ENCODE data around the gene APOBEC4.

Gene APOBEC4

DNA sequence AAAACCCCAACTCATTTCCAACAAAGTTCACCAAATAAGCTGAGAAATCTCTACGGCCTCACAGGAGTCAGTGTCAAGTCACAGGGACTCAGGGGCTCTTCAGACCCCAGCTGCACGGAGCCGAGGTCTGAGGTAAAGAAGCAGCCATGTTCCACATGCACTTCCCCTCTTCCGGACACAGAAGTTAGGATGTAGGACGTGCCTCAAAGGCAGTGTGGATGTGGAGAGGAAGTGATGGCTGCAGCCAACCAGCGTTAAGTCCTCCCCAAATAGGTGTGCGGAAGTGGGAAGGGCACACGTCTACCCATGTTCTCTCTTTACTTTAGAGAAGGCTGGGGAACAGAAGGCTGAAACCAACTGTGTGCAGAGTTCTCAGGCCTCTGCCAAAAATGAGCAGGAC is 48.3 kb downstream of the APOBEC4 start:
- no peak for DNase-seq (ENCODE audit: extremely low read depth in 1 of 2, low read depth in 1 of 2)

DNA sequence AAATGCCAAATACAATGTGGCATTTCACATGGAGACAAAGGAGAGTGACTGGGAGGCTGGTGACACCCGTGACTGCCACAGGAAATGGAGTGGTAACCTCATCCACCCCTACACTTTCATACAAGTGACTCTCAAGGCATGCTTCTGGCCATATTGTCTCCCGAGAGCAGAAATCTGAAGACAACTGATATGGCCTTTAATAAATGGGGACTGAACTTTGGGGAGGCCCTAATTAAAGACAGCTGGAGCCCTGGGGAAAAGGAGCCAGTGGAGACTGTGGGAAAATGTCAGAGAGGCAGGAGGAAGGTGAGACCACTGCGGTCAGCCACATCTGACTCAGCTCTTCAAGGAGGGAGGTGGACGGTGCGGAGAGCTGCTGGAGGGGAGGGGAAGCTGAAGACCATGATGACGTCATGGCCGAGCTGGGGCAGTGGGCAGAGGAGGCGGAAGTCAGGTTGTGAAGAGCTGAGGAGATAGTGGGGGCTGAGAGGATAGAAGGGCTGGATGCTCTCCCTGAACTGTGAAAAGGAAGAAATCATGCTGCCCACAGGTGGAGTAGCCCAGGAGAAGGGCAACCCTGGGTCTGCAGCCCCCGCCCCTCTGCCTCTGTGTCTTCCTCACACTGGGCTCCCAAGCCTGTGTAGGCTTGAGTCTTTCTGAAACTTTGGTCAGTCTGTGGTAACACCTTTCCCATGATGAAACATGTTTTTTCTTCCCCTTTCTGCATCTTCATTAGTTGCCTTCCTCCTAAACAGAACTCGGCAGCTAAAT is 48.9 kb downstream of the APOBEC4 start:
- DNase-seq (ENCODE audit: extremely low read depth in 1 of 2, low read depth in 1 of 2), result no peak

- no peak for DNase-seq (ENCODE audit: extremely low read depth in 1 of 2, low read depth in 1 of 2)
Observed at GRCh38 chr1:183602510-183602909, 50.6 kb downstream of the APOBEC4 start.

- DNase-seq (ENCODE audit: extremely low read depth in 1 of 2, low read depth in 1 of 2), result no peak
Observed at GRCh38 chr1:183600634-183601033, 52.5 kb downstream of the APOBEC4 start.

- no peak for DNase-seq (ENCODE audit: extremely low read depth in 1 of 2, low read depth in 1 of 2)
Observed at GRCh38 chr1:183600136-183600535, 53.0 kb downstream of the APOBEC4 start.

DNA sequence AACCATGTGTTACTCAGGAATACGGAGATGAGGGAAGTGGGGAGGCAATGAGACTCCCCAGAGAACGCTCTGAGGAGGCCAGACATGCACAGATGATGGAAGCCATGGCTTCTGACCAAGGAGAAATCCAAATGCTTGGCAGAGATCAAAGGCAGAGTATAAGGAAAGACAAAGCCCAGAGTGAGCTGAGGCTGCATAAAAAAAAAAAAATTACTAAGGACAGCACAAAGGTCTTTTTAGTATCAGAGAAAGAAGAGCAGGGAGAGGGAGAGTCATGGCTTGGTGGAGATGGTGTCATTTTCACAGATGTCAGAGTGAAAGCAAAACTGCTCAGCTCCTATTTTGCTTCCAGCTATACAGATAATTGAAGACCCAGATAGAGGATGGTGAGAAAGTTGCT is 54.7 kb downstream of the APOBEC4 start:
- DNase-seq (ENCODE audit: extremely low read depth in 1 of 2, low read depth in 1 of 2), result no peak

- no peak for DNase-seq (ENCODE audit: extremely low read depth in 1 of 2, low read depth in 1 of 2)
Observed at GRCh38 chr1:183597656-183598347, 55.3 kb downstream of the APOBEC4 start.

DNA sequence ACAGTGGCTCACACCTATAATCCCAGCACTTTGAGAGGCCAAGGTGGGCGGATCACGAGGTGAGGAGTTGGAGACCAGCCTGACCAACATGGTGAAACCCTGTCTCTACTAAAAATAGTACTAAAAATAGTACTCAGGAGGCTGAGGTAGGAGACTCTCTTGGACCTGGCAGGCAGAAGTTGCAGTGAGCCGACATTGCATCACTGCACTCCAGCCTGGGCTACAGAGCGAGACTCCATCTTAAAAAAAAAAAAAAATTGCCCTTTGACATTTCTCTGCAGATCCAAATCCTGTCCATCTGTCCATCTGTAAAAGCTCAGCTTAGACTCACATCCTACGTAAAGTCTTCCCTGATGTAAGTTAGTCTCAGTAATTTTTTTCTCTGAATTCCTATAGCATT is 56.6 kb downstream of the APOBEC4 start:
- no peak for DNase-seq (ENCODE audit: extremely low read depth in 1 of 2, low read depth in 1 of 2)
